HEK293T (cell line): Measurements from ENCODE around the gene ATP9B.

Source experiments
- CTCF ChIA-PET: fragments of 350-600 bp; formaldehyde crosslinking; extraction: SDS; loops from one replicate; lab custom pipeline; 2021; ENCODE audit warnings: antibody characterized with exemption, inconsistent platforms; lab: Yijun Ruan, JAX
- POLR2A ChIA-PET: fragments of 350-600 bp; formaldehyde crosslinking; extraction: SDS; loops from one replicate; lab custom pipeline; 2020; ENCODE audit warnings: antibody characterized with exemption, inconsistent platforms; lab: Yijun Ruan, JAX
- DNase-seq: peaks from one replicate; pipeline ENCODE4 v3.0.0; 2012; ENCODE audit warnings: mixed read lengths; ENCODE audit errors: extremely low spot score
- ARNT ChIP-seq: fragments of 450-650 bp; IDR thresholded peaks from 2 replicates; pipeline ENCODE4 v1.6.1; 2017; ENCODE audit warnings: mild to moderate bottlenecking
- BHLHE40 ChIP-seq: fragments of 450-650 bp; IDR thresholded peaks from 2 replicates; pipeline ENCODE4 v1.6.1; 2016; ENCODE audit warnings: mild to moderate bottlenecking, moderate library complexity, borderline replicate concordance
- CTBP1 ChIP-seq: fragments of 450-650 bp; IDR thresholded peaks from 2 replicates; pipeline ENCODE4 v1.6.1; 2016; ENCODE audit warnings: borderline replicate concordance
- ELF4 ChIP-seq: fragments of 450-650 bp; IDR thresholded peaks from 2 replicates; pipeline ENCODE4 v1.6.1; 2017; ENCODE audit warnings: antibody characterized with exemption
- FOXA1 ChIP-seq: fragments of 450-650 bp; IDR thresholded peaks from 2 replicates; pipeline ENCODE4 v1.6.1; 2016; ENCODE audit warnings: mild to moderate bottlenecking
- FOXK2 ChIP-seq: fragments of 450-650 bp; IDR thresholded peaks from 2 replicates; pipeline ENCODE4 v1.6.1; 2016; ENCODE audit warnings: mild to moderate bottlenecking
- FOXM1 ChIP-seq: fragments of 450-650 bp; IDR thresholded peaks from 2 replicates; pipeline ENCODE4 v1.6.1; 2017; ENCODE audit warnings: mild to moderate bottlenecking, borderline replicate concordance
- HDGF ChIP-seq: fragments of 450-650 bp; IDR thresholded peaks from 2 replicates; pipeline ENCODE4 v1.6.1; 2017; ENCODE audit warnings: antibody characterized with exemption, borderline replicate concordance
- L3MBTL2 ChIP-seq: fragments of 450-650 bp; conservative IDR thresholded peaks from 2 replicates; pipeline ENCODE4 v1.6.1; 2016; ENCODE audit warnings: mild to moderate bottlenecking
- LEF1 ChIP-seq: fragments of 450-650 bp; IDR thresholded peaks from 2 replicates; pipeline ENCODE4 v1.6.1; 2017; ENCODE audit warnings: mild to moderate bottlenecking, borderline replicate concordance
- NFRKB ChIP-seq: fragments of 450-650 bp; IDR thresholded peaks from 2 replicates; pipeline ENCODE4 v1.6.1; 2016; ENCODE audit warnings: mild to moderate bottlenecking, moderate library complexity
- PKNOX1 ChIP-seq: fragments of 450-650 bp; IDR thresholded peaks from 2 replicates; pipeline ENCODE4 v1.6.1; 2016
- SP1 ChIP-seq: fragments of 450-650 bp; IDR thresholded peaks from 2 replicates; pipeline ENCODE4 v1.6.1; 2017
- SUZ12 ChIP-seq: fragments of 450-650 bp; IDR thresholded peaks from 2 replicates; pipeline ENCODE4 v1.6.1; 2016; ENCODE audit warnings: mild to moderate bottlenecking
- TARDBP ChIP-seq: fragments of 450-650 bp; IDR thresholded peaks from 2 replicates; pipeline ENCODE4 v1.6.1; 2016
- ZNF384 ChIP-seq: fragments of 450-650 bp; IDR thresholded peaks from 2 replicates; pipeline ENCODE4 v1.6.1; 2016

ATP9B gene

GRCh38 chr18:79413901-79414300 lies 344.7 kb downstream of the ATP9B start:
- no peak for DNase-seq
- ChIA-PET POLR2A (no interaction called here), CTCF (no interaction called here)
- TF ChIP-seq ELF4 (no peak), L3MBTL2 (no peak), FOXK2 (no peak), HDGF (no peak), LEF1 (no peak), TARDBP (no peak), FOXA1 (no peak)

- CTCF ChIA-PET: no interaction called here
- POLR2A ChIA-PET: no interaction called here
- DNase-seq: no peak
- TF ChIP-seq SUZ12 (no peak), LEF1 (no peak), SP1 (no peak), ELF4 (no peak)
Observed at GRCh38 chr18:79416022-79416676, 347.0 kb downstream of the ATP9B start.

- DNase-seq: no peak
- TF ChIP-seq FOXA1 (no peak), BHLHE40 (no peak), ELF4 (no peak), HDGF (no peak), CTBP1 (no peak), FOXK2 (no peak), FOXM1 (no peak), SUZ12 (no peak), TARDBP (no peak), LEF1 (no peak), ZNF384 (no peak), SP1 (no peak), PKNOX1 (no peak), NFRKB (no peak), ARNT (no peak), L3MBTL2 (no peak)
- POLR2A ChIA-PET: no interaction called here
- CTCF ChIA-PET: no interaction called here
Observed at GRCh38 chr18:79416677-79417052, 347.5 kb downstream of the ATP9B start.

GRCh38 chr18:79418236-79418635 lies 349.0 kb downstream of the ATP9B start:
- POLR2A ChIA-PET: no interaction called here
- TF ChIP-seq L3MBTL2 (no peak), ELF4 (no peak), BHLHE40 (no peak)
- DNase-seq: no peak
- CTCF ChIA-PET: no interaction called here

- ChIA-PET POLR2A (no interaction called here), CTCF (no interaction called here)
- TF ChIP-seq HDGF (no peak), ELF4 (no peak), PKNOX1 (no peak), FOXA1 (no peak), ARNT (no peak), SP1 (no peak), L3MBTL2 (no peak), NFRKB (no peak), LEF1 (no peak), FOXM1 (no peak), BHLHE40 (no peak), FOXK2 (no peak), TARDBP (no peak), CTBP1 (no peak), SUZ12 (no peak), ZNF384 (no peak)
- DNase-seq: no peak
Observed at GRCh38 chr18:79418642-79419041, 349.4 kb downstream of the ATP9B start.

- DNase-seq: no peak
- no peak for TF ChIP-seq SUZ12
- TF ChIP-seq FOXK2: no peak
- TF ChIP-seq ZNF384: no peak
- no peak for TF ChIP-seq CTBP1
- TF ChIP-seq ELF4: no peak
- no peak for TF ChIP-seq BHLHE40
- TF ChIP-seq PKNOX1: no peak
- TF ChIP-seq HDGF: no peak
- TF ChIP-seq L3MBTL2: no peak
- TF ChIP-seq TARDBP: no peak
- TF ChIP-seq ARNT: no peak
- TF ChIP-seq FOXM1: no peak
- TF ChIP-seq SP1: no peak
- no peak for TF ChIP-seq LEF1
- TF ChIP-seq NFRKB: no peak
- TF ChIP-seq FOXA1: no peak
- ChIA-PET CTCF (no interaction called here), POLR2A (no interaction called here)
Observed at GRCh38 chr18:79420033-79420745, 351.0 kb downstream of the ATP9B start.
